Effector CD8-positive, alpha-beta T cell (primary cell): ENCODE data around the gene RPS3.

Experiments
- DNase-seq: peaks from one replicate; lab custom pipeline; 2025; lab: John Stamatoyannopoulos, UW

Gene RPS3

GRCh38 chr11:75413864-75414263, 14.5 kb downstream of the RPS3 start:
- DNase-seq, result no peak

- DNase-seq, result no peak
These were observed 21.1 kb downstream of the RPS3 start for GRCh38 chr11:75420224-75421034.

- DNase-seq, result no peak
These were observed 21.8 kb downstream of the RPS3 start for GRCh38 chr11:75421035-75421602.

- DNase-seq, result no peak
These were observed 22.6 kb downstream of the RPS3 start for GRCh38 chr11:75421902-75422247.

GRCh38 chr11:75422248-75423231, 23.2 kb downstream of the RPS3 start:
- DNase-seq, result no peak

- DNase-seq, result no peak
These were observed 24.4 kb downstream of the RPS3 start for GRCh38 chr11:75423721-75424120.

GRCh38 chr11:75424396-75424795, 25.1 kb downstream of the RPS3 start:
- DNase-seq, result no peak

- no peak for DNase-seq
These were observed 26.1 kb downstream of the RPS3 start for GRCh38 chr11:75425422-75425821.

GRCh38 chr11:75426720-75427086, 27.4 kb downstream of the RPS3 start:
- DNase-seq, result no peak

- DNase-seq, result no peak
These were observed 27.9 kb downstream of the RPS3 start for GRCh38 chr11:75427181-75427580.

- DNase-seq, result peak; percentile 59
These were observed 29.0 kb downstream of the RPS3 start for GRCh38 chr11:75428281-75428724.

GRCh38 chr11:75428989-75429640, 29.8 kb downstream of the RPS3 start:
- no peak for DNase-seq

GRCh38 chr11:75429641-75429901, 30.3 kb downstream of the RPS3 start:
- DNase-seq, result no peak

GRCh38 chr11:75429902-75430713, 30.8 kb downstream of the RPS3 start:
- DNase-seq, result peak; percentile 19

GRCh38 chr11:75430714-75431532, 31.6 kb downstream of the RPS3 start:
- no peak for DNase-seq

GRCh38 chr11:75431533-75432525, 32.5 kb downstream of the RPS3 start:
- no peak for DNase-seq

GRCh38 chr11:75432911-75433321, 33.6 kb downstream of the RPS3 start, which contains the start of gene KLHL35:
TSS of gene KLHL35 (minus strand) at chr11:75433203. CDS start at chr11:75430629, 2,574 bp downstream.
- no peak for DNase-seq

GRCh38 chr11:75433443-75433842, 34.1 kb downstream of the RPS3 start:
- no peak for DNase-seq

GRCh38 chr11:75434051-75434450, 34.7 kb downstream of the RPS3 start:
- no peak for DNase-seq
